ENCODE results near the gene CDH20.
"Not testable (repeated sequence)": the region's sequence is repeated elsewhere in the genome, so short reads cannot be mapped to it uniquely, and the experiment has no call there.

CDH20 gene

GRCh38 chr18:61350578-61350977, 17.3 kb downstream of the CDH20 start:
- DNase-seq, result no peak

GRCh38 chr18:61352059-61352458, 18.8 kb downstream of the CDH20 start:
- DNase-seq, result no peak

- no peak for DNase-seq
Measured at GRCh38 chr18:61352611-61353010, 19.4 kb downstream of the CDH20 start.

- no peak for DNase-seq
Measured at GRCh38 chr18:61360404-61361383, 27.5 kb downstream of the CDH20 start.

DNA sequence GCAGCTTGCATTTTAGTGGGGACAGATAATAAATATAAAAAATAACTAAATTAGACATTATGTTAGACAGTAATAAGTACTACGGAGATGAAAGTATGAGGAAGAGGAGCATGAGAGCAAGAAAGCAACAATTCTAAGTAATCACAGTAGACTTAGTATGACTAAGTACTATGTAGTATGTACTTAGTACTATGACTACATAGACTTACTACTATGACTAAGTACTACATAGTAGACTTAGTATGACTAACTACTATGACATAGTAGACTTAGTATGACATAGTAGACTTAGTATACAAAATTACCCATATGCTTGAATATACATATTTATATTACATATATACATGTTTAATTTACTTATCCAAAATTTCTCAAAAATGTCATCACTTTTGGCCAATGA, 29.3 kb downstream of the CDH20 start:
- DNase-seq, result no peak

DNA sequence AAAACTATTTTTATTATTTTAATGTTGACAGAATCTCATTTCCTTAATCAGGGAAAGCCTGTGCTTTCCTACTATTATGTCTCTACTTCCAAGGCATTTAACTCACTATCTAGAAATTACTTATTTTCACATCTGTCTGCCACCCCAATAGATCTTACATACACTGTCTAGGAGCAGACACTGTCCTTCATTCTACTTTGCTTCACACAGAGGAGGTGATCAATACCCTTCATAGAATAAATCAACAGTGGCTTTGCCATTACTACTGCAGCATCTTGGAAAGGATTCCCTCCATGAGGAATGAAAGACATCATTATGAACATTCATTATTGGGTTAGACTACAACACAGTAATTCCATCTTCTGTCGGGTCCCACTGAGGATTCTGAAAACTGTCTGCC, 31.7 kb downstream of the CDH20 start:
- DNase-seq, result no peak

GRCh38 chr18:61368001-61368400, 34.8 kb downstream of the CDH20 start:
- no peak for DNase-seq

DNA sequence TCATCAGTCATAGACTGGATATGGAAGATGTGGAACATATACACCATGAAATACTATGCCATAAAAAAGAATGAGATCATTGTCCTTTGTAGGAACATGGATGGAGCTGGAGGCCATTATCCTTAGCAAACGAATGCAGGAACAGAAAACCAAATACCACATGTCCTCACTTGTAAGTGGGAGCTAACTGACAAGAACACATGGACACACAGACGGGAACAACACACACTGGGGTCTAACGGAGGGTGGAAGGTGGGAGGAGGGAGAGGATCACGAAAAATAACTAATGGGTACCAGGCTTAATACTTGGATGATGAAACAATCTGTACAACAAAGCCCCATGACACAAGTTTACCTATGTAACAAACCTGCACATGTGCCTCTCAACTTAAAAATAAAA, 36.4 kb downstream of the CDH20 start:
- DNase-seq, result not testable (repeated sequence)

- DNase-seq, result no peak
Measured at GRCh38 chr18:61371111-61371510, 37.9 kb downstream of the CDH20 start.

DNA sequence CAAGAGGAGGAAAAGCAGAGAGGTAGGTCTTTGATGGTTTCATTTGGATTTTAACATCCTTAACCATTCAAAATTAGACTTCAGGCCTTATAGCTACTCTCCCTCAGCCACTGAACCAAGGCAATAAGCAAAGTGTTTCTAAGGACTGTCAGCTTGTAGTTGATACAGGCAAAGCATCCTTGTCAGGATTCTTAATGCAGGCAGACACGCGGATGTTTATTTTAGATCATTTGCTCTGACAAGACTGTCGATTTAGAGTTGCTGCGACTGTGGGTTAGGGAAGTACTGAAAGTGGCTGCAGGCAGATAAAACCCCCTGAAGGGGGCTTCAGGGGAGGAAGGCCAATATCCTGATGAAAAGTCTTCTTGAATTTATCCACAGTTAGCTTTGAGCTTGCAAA, 46.6 kb downstream of the CDH20 start:
- no peak for DNase-seq

DNA sequence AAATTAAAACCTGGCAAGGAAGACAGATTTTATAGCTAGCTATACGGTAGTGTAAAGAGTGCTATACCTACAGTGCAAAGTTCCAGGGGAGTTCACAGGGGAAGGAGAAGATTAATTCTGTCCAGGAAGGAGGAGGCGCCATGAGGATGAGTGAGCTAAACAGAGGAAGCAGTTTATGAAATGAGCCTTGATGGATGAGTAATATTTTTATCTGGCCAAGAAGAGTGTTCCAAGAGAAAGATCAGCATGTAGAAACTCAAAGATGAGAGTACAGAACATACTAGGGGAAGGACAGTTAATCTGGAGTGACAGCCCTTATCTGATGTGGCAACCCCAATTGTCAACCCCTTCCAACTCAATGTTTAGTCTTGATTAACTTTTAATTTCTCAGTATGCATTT, 54.8 kb downstream of the CDH20 start:
- DNase-seq, result no peak

- DNase-seq, result no peak
Measured at GRCh38 chr18:61394983-61395382, 61.8 kb downstream of the CDH20 start.

- no peak for DNase-seq
Measured at GRCh38 chr18:61397222-61397621, 64.0 kb downstream of the CDH20 start.

DNA sequence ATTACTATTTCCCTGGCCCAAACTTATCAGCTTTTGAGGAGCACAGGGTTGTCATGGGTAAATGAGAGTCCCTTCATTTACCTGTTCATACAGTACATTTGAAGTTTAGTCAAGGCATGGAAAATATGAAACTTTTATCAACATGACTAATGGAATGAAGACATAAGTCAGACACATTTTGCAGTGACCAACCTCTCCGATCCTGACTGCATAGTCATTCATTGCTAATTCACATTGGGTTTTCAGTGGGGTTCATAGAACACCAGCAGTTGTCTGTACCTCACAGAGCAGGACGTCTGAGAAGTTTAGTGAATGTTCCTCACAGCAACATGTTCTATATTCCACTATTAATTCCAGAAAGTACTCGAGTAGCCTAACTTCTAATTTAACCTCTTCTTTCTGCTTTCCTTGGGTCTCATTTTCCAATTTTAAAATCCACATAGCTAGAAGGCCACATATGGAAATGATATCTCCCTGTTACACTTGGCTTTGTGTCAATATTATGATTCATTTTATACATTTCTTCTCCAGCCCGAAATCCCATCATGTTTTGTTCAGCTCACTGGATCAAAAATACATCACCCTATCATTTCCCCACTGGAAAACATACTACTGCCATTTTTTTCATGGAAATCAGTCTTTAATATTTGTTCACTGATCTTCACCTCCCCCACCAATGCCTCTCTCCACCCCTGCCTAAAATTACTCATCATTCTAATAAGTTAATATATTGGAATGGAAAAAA, 65.9 kb downstream of the CDH20 start:
- DNase-seq, result no peak

- no peak for DNase-seq
Measured at GRCh38 chr18:61400016-61400635, 66.9 kb downstream of the CDH20 start.

DNA sequence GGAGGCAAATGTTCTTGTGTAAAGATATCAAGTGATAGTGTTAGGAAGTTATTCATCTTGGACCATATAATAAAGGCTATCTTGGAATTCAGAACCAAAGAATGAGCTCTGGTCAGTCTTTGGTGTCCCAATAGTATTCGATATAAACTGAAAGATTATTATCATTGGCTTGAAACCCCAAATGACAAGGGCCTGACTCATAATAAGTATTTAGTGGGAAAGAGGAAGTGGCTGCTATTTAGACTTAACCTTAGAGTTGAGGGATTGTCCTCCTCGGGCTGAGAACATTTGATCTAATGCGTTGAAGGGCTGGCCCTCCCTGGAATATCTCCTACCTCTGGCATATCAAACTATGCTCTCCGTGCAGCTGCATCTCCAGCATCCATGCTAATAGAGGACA, 67.5 kb downstream of the CDH20 start:
- no peak for DNase-seq

- DNase-seq, result no peak
Measured at GRCh38 chr18:61402726-61403125, 69.5 kb downstream of the CDH20 start.

GRCh38 chr18:61413396-61413795, 80.2 kb downstream of the CDH20 start:
- DNase-seq, result no peak

DNA sequence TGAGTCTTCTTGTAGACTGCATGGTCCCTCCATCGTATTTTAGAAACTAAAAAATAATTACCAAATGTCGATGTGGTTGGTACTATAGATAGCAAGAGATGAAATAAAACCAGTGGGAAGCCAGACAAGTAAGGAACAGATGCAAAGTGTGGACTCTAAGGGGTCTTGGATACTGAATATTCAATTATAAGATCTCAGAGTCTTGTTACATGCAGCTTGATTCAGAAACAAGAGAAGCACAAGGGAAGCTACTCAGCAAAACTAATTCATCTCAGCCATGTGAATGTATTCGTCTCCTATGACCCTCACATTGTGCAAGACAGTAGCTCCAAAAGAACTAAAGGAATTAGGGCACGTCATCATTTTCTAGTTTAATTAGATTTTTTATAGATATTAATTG, 80.9 kb downstream of the CDH20 start:
- no peak for DNase-seq

GRCh38 chr18:61419763-61420162, 86.5 kb downstream of the CDH20 start:
- DNase-seq, result no peak

GRCh38 chr18:61420218-61420885, 87.1 kb downstream of the CDH20 start:
- no peak for DNase-seq

- no peak for DNase-seq
Measured at GRCh38 chr18:61426492-61427053, 93.3 kb downstream of the CDH20 start.

DNA sequence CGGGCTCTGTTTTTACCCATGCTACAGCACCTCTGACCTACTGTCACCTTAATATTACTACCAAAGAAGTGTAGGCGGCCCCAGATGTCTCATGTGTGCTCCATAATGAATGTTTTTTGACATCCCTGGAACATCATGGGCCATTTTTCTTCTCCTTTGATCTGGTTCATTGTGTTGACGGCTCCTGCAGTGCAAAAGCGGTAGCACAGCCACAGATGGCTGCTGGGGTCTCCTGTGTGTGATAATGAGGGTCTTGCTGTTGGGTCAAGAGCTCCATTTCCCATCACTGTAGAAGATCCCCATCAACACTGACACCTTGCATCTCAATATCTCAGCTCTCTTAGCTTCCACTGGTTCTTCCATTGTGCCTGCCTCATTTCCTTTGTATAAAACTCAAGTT, 95.0 kb downstream of the CDH20 start:
- no peak for DNase-seq
